Measurements from ENCODE around the gene TMEM8B.

TMEM8B gene

GRCh38 chr9:35797311-35798109 lies 31.5 kb upstream of the TMEM8B start:
- TF ChIP-seq GATA3 (IDR thresholded peaks at IDR 0.05; ENCODE audit: low read depth, low read length) = no peak
- TF ChIP-seq GATA2 (IDR thresholded peaks at IDR 0.05; ENCODE audit: low read depth, low read length) = no peak

- TF ChIP-seq GATA2 (IDR thresholded peaks at IDR 0.05; ENCODE audit: low read depth, low read length) (no peak), GATA3 (IDR thresholded peaks at IDR 0.05; ENCODE audit: low read depth, low read length) (no peak)
These were observed 30.2 kb upstream of the TMEM8B start for GRCh38 chr9:35798658-35799374.

- TF ChIP-seq GATA3 (IDR thresholded peaks at IDR 0.05; ENCODE audit: low read depth, low read length) (no peak), GATA2 (IDR thresholded peaks at IDR 0.05; ENCODE audit: low read depth, low read length) (no peak)
These were observed 28.5 kb upstream of the TMEM8B start for GRCh38 chr9:35800530-35800929.

- TF ChIP-seq GATA3 (IDR thresholded peaks at IDR 0.05; ENCODE audit: low read depth, low read length) = no peak
- no peak for TF ChIP-seq GATA2 (IDR thresholded peaks at IDR 0.05; ENCODE audit: low read depth, low read length)
These were observed 27.5 kb upstream of the TMEM8B start for GRCh38 chr9:35801328-35802128.

GRCh38 chr9:35806101-35806500 lies 22.9 kb upstream of the TMEM8B start:
- TF ChIP-seq GATA2 (IDR thresholded peaks at IDR 0.05; ENCODE audit: low read depth, low read length) (no peak), GATA3 (IDR thresholded peaks at IDR 0.05; ENCODE audit: low read depth, low read length) (no peak)

- no peak for TF ChIP-seq GATA3 (IDR thresholded peaks at IDR 0.05; ENCODE audit: low read depth, low read length)
- TF ChIP-seq GATA2 (IDR thresholded peaks at IDR 0.05; ENCODE audit: low read depth, low read length) = no peak
These were observed 20.6 kb upstream of the TMEM8B start for GRCh38 chr9:35808433-35808832.

GRCh38 chr9:35810122-35810521 lies 18.9 kb upstream of the TMEM8B start:
- TF ChIP-seq GATA2 (IDR thresholded peaks at IDR 0.05; ENCODE audit: low read depth, low read length) (no peak), GATA3 (IDR thresholded peaks at IDR 0.05; ENCODE audit: low read depth, low read length) (no peak)

- no peak for TF ChIP-seq GATA3 (IDR thresholded peaks at IDR 0.05; ENCODE audit: low read depth, low read length)
- no peak for TF ChIP-seq GATA2 (IDR thresholded peaks at IDR 0.05; ENCODE audit: low read depth, low read length)
These were observed 17.5 kb upstream of the TMEM8B start for GRCh38 chr9:35811381-35812024.

GRCh38 chr9:35812025-35812602 lies 16.9 kb upstream of the TMEM8B start, which contains the start of gene SPAG8:
TSS of gene SPAG8 (minus strand) at chr9:35812262. CDS start at chr9:35812147, 115 bp downstream.
- no peak for TF ChIP-seq GATA2 (IDR thresholded peaks at IDR 0.05; ENCODE audit: low read depth, low read length)
- no peak for TF ChIP-seq GATA3 (IDR thresholded peaks at IDR 0.05; ENCODE audit: low read depth, low read length)

GRCh38 chr9:35813434-35814105 lies 15.5 kb upstream of the TMEM8B start:
- no peak for TF ChIP-seq GATA2 (IDR thresholded peaks at IDR 0.05; ENCODE audit: low read depth, low read length)
- no peak for TF ChIP-seq GATA3 (IDR thresholded peaks at IDR 0.05; ENCODE audit: low read depth, low read length)

GRCh38 chr9:35814106-35814840 lies 14.8 kb upstream of the TMEM8B start:
- no peak for TF ChIP-seq GATA3 (IDR thresholded peaks at IDR 0.05; ENCODE audit: low read depth, low read length)
- no peak for TF ChIP-seq GATA2 (IDR thresholded peaks at IDR 0.05; ENCODE audit: low read depth, low read length)

- TF ChIP-seq GATA3 (IDR thresholded peaks at IDR 0.05; ENCODE audit: low read depth, low read length) (no peak), GATA2 (IDR thresholded peaks at IDR 0.05; ENCODE audit: low read depth, low read length) (no peak)
These were observed 14.0 kb upstream of the TMEM8B start, which contains the start of gene HINT2 for GRCh38 chr9:35814841-35815543. TSS of gene HINT2 (minus strand) at chr9:35815042. CDS start at chr9:35814979, 63 bp downstream.
